Omental fat pad (tissue), 4 donors: ENCODE measurements around the gene SARNP. TPM values are rescaled to one million over a fixed set of nuclear protein-coding genes. Genes with fewer than 3 reads are reported as not detected.

ENCODE experiments used
- ATAC-seq: fragments of 150-250 bp; one replicate; pipeline ENCODE4 v1.9.1; 2016; ENCODE audit warnings: mild to moderate bottlenecking, moderate library complexity; ENCODE audit not compliant: low FRiP score
- DNase-seq: peaks from one replicate; pipeline ENCODE4 v3.0.0-alpha.2; 2019; ENCODE audit warnings: low spot score
- CTCF ChIP-seq, 3 donors: fragments of 450-650 bp; IDR thresholded peaks; one replicate each; pipeline ENCODE4 v1.5.1; 2016 to 2017; ENCODE audit warnings: antibody characterized with exemption in 3 of 3, mild to moderate bottlenecking in 3 of 3, moderate library complexity in 2 of 3
- total RNA-seq, 4 donors: library from RNA; depleted of rRNA; stranded (reverse); fragments of >200 nt; gene quantifications; one replicate each; pipeline ENCODE4 v1.1.0, GENCODE V29; 2016

SARNP gene
- total RNA-seq, 4 donors from 2014 or later, result 43.8 to 62.7 (median 52.5) TPM

- no peak for DNase-seq
- no peak for TF ChIP-seq CTCF (IDR thresholded peaks at IDR 0.05)
- ATAC-seq, result no peak
These were observed 10.8 kb upstream of the SARNP start for GRCh38 chr12:55828357-55828756.

GRCh38 chr12:55827806-55828205, 10.3 kb upstream of the SARNP start:
- no peak for ATAC-seq
- no peak for DNase-seq
- TF ChIP-seq CTCF (IDR thresholded peaks at IDR 0.05), result no peak

GRCh38 chr12:55824726-55825125, 7.2 kb upstream of the SARNP start:
- ATAC-seq (no peak), DNase-seq (no peak)
- TF ChIP-seq CTCF (IDR thresholded peaks at IDR 0.05), result no peak

- ATAC-seq (no peak), DNase-seq (no peak)
- TF ChIP-seq CTCF (IDR thresholded peaks at IDR 0.05), result no peak
These were observed 5.9 kb upstream of the SARNP start for GRCh38 chr12:55823419-55823818.

- ATAC-seq, result no peak
- DNase-seq, result no peak
- TF ChIP-seq CTCF (IDR thresholded peaks at IDR 0.05), result no peak
These were observed 4.7 kb upstream of the SARNP start for GRCh38 chr12:55822228-55822627.

- DNase-seq (no peak), ATAC-seq (no peak)
- TF ChIP-seq CTCF (IDR thresholded peaks at IDR 0.05), result no peak
These were observed 3.2 kb upstream of the SARNP start for GRCh38 chr12:55820679-55821078.

GRCh38 chr12:55818886-55819285, 1.4 kb upstream of the SARNP start:
- DNase-seq (no peak), ATAC-seq (no peak)
- TF ChIP-seq CTCF (IDR thresholded peaks at IDR 0.05), result no peak
